GM12892 (cell line): Measurements from ENCODE around the gene FGF2.
A peak's percentile ranks its signal among the peaks of the same experiment; 100 is the strongest.

ENCODE experiments used
- DNase-seq: peaks from one replicate; pipeline ENCODE4 v3.0.0; 2011; ENCODE audit not compliant: insufficient read length
- FAIRE-seq: peaks from 2 replicates; lab custom pipeline; 2011; peaks lifted over from hg19 to GRCh38; lab: Jason Lieb, UNC
- POLR2A ChIP-seq: IDR thresholded peaks from 2 replicates; pipeline ENCODE4 v1.6.1; 2011; ENCODE audit warnings: low read depth, low read length, control low read depth
- POLR2AphosphoS5 ChIP-seq: IDR thresholded peaks from 2 replicates; pipeline ENCODE4 v1.6.1; 2011; ENCODE audit warnings: low read depth, low read length, control low read depth
- TAF1 ChIP-seq: IDR thresholded peaks from 2 replicates; pipeline ENCODE4 v1.6.1; 2011; ENCODE audit warnings: low read depth, mild to moderate bottlenecking, control low read depth, low read length, borderline replicate concordance

The FGF2 gene

DNA sequence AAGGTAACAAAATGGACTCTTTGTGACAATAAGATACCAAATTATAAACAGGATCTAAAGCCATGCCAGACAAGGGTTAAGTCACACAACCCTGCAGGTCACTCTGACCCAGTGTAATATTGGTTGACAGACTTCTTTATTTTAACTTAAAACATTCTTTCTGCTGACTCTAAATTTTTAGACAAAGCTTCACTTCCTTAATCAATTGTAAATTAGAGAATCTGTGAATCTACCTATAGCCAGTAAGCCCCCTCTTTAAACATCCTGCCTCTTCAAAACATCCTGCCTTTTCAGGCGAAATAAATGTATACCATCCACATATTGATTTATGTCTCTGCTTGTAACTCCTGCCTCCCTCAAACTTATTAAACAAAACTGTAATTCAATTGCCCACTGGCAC, 81.6 kb downstream of the FGF2 start:
- DNase-seq (no peak), FAIRE-seq (no peak)
- TF ChIP-seq TAF1, result no peak
- TF ChIP-seq POLR2AphosphoS5, result no peak
- no peak for TF ChIP-seq POLR2A

DNA sequence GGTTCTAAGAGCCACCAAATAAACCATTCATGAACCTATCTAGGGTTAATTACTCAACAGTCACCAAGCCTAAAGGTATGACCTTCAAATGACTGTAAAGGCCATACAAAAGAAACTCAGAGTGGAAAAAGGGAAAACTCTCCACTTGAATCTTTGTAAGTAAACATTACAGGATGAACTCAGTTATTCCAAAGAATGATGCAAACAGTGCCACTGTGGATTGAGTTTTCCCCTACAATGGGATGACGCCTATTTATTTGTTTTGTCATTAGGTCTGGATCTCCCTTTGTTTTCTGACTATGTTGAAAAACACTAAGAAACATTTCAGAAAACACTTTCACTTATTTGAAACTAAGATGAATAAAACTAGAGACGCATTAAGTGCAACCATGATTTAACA, 83.1 kb downstream of the FGF2 start:
- no peak for FAIRE-seq

DNA sequence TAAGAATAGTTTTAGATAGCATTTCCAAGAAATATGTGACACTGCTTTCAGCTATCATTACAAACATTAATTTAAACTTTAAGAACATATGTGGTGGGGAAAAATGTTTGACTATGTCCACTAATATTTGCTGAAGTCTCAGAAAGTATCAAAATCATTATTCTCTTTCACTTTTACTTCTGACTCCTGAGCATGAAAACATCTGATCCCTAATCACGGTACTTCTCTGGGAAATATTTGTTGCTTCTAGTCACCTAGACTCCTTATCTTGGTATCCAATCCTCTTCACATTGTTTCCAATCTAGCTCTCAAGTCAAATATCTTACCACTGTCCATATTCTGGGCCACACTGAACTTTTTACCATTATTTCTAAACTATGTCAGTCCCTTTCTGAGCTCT, 85.0 kb downstream of the FGF2 start:
- TF ChIP-seq POLR2AphosphoS5, result no peak
- no peak for TF ChIP-seq TAF1
- TF ChIP-seq POLR2A, result no peak
- FAIRE-seq, result no peak
- no peak for DNase-seq

More for the DNA sequence above, 83.1 kb downstream of the FGF2 start:
- no peak for DNase-seq
- TF ChIP-seq POLR2AphosphoS5 (no peak), POLR2A (no peak), TAF1 (no peak)

GRCh38 chr4:122912810-122913575, 86.4 kb downstream of the FGF2 start:
- DNase-seq, result no peak
- FAIRE-seq, result no peak
- TF ChIP-seq POLR2AphosphoS5, result no peak
- TF ChIP-seq POLR2A, result no peak
- no peak for TF ChIP-seq TAF1

DNA sequence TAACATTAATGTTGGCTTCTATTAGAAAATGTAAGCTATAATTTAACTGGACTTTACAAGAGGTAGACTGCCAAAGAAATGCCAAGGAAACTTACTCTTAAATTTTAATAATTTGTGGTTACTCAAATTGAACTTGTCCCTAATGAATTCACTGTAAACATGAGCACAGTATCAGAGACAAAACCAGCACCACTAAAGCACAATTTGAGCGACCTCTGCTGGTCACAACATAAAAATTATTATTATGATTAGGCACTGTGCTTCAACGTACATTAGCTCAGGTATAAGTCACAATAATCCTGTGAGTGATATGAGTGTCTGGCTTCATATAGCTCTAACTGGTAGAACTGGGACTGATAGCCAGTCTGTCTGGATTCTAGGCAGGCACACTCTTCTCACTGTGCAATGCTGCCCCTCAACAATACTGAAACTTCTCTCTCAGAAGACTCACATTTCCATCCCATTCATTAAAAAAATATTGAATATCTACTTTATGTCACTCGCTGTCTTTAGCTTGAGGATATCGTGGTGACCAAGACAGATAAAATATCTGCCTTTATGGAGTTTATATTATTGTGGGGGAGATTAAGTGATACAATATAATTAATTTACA, 87.8 kb downstream of the FGF2 start:
- FAIRE-seq, result no peak
- no peak for DNase-seq
- TF ChIP-seq POLR2A, result no peak
- TF ChIP-seq TAF1, result no peak
- TF ChIP-seq POLR2AphosphoS5, result no peak

- DNase-seq (no peak), FAIRE-seq (no peak)
- TF ChIP-seq TAF1 (no peak), POLR2A (no peak), POLR2AphosphoS5 (no peak)
Measured at GRCh38 chr4:122914938-122915337, 88.3 kb downstream of the FGF2 start.

DNA sequence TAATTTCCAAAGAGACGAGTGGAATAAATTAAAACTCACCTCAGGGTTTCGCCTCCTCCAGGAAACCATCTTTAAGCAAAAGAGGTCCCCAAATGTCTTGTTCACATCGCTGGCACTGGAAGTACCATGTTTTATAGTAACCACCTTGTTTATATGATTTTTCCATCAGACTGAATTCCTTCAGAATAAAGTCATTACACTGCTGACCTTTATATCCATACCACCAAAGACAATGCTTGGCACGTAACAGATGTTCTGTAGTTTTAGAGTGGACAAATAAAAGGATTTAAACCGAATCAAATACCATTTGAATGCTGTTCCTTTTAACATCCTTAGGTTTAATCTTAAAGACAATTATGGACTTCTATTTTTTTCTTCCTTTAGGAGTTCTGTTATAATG, 91.1 kb downstream of the FGF2 start:
- DNase-seq (no peak), FAIRE-seq (no peak)
- TF ChIP-seq TAF1 (no peak), POLR2A (no peak), POLR2AphosphoS5 (no peak)

DNA sequence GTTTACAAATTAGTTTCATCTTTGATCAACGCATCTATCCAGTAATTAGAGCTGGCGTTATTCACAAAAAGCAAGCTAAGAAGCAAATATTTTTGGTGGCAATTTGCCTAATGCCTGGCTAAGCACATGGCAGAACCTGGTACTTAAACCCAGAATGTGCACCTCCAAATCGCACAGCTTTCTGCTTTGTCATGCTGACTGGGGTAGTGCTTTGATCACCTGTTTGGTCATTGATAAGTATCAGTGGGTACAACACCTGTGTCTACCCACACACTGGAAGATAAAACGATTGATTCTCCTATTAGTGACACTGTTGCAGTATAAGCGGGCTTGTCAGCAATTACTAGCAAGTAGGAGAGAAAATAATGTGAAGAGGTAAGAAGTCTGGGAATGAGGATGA, 93.8 kb downstream of the FGF2 start:
- no peak for DNase-seq
- FAIRE-seq, result no peak
- TF ChIP-seq TAF1 (no peak), POLR2A (no peak), POLR2AphosphoS5 (no peak)

GRCh38 chr4:122921300-122921699, 94.7 kb downstream of the FGF2 start:
- TF ChIP-seq TAF1 (no peak), POLR2AphosphoS5 (no peak), POLR2A (no peak)
- DNase-seq, result no peak
- FAIRE-seq, result no peak

DNA sequence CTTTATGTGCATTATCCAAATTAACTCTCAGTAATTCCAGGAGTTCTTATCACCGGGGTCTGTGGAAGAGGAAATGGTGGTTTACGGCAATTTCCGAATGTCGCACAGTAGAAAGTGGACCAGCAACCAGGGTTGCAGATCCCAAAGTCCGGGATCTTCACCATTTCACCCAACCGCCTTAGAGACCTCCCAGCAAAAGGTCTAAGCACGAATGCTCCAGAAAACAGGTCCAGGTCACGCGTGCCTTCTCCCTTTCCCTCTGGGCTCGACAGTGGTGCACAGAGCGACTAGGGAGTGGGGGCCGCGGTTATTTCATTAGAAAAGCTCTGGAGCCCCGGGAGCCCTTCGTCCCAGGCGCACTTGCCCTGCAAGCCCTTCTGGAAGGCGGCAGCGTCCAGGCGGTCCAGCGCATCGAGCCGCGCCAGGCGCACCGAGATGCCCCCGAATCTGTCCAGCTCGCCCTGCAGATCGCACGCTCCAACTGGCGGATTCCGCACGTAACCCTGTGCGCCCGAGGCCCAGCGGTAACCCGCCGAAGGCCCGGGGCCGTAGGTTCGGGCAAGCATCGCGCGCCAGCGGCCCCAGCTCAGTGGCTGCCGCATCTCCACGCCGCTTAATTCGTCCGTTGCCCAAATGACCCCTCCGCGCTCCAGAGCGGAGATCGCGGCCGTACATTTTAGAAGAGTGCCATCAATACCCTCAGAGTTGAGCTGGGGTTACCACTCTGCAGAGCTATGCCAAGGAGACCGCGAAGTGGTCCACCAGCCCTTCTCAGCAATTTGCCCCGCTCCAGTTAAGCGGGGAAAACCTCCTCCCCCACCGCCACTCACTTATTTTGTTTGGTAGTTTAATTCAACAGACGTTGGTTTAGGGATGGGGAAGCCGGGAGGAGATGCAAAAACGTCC, 95.6 kb downstream of the FGF2 start, which contains the start of gene NUDT6:
Gene NUDT6 (minus strand): TSS at position 627 of the 906 bp plus-strand sequence. CDS start 25 bp downstream, at position 602.
- TF ChIP-seq TAF1 (0 out of 2 replicates have a peak, but pooled peaks have one; percentile 4), POLR2AphosphoS5 (no peak; the same call in 1 of the 2 replicates)
- DNase-seq (peak; percentile 29), FAIRE-seq (peak; percentile 77)
